ENCODE data around the gene SELENOP. TPM values are rescaled to one million over a fixed set of nuclear protein-coding genes. Genes with fewer than 3 reads are reported as not detected.

The SELENOP gene
- total and polyA plus RNA-seq, 2 of the 13 experiments (the other 11 are each of a cell fraction or from before 2014, with no cell fraction given), result 1,895 to 2,083 TPM

DNA sequence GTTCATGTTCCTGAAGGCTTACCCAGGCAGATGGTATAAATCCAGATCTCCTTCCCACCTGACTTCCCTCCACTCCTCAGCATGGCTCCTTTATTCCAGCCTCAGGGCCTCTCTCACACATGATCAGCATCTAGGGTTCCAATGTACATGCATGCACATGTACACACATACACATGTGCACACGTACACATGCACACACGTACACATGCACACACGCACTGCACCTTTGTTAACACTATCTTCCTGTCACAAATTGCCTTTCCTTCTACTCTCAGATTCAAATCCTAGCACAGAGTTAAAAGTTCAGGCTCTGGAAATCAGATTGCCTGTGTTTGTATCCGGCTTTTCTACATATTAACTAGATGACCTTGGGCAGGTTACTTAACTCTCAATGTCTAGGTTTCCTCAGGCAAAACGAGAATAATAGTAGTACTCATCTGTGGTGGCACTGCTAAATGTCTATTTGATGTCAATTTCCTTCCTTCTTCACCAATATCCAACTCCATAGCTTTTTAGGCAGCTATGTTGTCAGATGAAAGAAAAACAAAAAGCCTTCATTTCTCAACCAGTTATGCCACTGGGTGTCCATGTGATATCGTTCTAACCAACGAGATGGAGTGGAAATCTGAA is 12.8 kb upstream of the SELENOP start (continued):
- TF ChIP-seq, protein P1, sequence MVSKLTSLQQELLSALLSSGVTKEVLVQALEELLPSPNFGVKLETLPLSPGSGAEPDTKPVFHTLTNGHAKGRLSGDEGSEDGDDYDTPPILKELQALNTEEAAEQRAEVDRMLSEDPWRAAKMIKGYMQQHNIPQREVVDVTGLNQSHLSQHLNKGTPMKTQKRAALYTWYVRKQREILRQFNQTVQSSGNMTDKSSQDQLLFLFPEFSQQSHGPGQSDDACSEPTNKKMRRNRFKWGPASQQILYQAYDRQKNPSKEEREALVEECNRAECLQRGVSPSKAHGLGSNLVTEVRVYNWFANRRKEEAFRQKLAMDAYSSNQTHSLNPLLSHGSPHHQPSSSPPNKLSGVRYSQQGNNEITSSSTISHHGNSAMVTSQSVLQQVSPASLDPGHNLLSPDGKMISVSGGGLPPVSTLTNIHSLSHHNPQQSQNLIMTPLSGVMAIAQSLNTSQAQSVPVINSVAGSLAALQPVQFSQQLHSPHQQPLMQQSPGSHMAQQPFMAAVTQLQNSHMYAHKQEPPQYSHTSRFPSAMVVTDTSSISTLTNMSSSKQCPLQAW (CRISPR knock-in tag; IDR thresholded peaks at IDR 0.05), result no peak
- TF ChIP-seq BRCA1 (CRISPR knock-in tag; IDR thresholded peaks at IDR 0.05), result no peak
- no peak for TF ChIP-seq ZFP36 (IDR thresholded peaks at IDR 0.05; ENCODE audit: borderline replicate concordance, low read depth, low read length, partially characterized antibody)
- no peak for TF ChIP-seq ZNF83 (CRISPR knock-in tag; IDR thresholded peaks at IDR 0.05; ENCODE audit: borderline replicate concordance)
- peak; percentile 78 for TF ChIP-seq CREM (IDR thresholded peaks at IDR 0.05)
- no peak for TF ChIP-seq CREM (CRISPR knock-in tag; IDR thresholded peaks at IDR 0.05)
- no peak for TF ChIP-seq EEA1 (CRISPR knock-in tag; IDR thresholded peaks at IDR 0.05; ENCODE audit: borderline replicate concordance)
- TF ChIP-seq, protein P2, sequence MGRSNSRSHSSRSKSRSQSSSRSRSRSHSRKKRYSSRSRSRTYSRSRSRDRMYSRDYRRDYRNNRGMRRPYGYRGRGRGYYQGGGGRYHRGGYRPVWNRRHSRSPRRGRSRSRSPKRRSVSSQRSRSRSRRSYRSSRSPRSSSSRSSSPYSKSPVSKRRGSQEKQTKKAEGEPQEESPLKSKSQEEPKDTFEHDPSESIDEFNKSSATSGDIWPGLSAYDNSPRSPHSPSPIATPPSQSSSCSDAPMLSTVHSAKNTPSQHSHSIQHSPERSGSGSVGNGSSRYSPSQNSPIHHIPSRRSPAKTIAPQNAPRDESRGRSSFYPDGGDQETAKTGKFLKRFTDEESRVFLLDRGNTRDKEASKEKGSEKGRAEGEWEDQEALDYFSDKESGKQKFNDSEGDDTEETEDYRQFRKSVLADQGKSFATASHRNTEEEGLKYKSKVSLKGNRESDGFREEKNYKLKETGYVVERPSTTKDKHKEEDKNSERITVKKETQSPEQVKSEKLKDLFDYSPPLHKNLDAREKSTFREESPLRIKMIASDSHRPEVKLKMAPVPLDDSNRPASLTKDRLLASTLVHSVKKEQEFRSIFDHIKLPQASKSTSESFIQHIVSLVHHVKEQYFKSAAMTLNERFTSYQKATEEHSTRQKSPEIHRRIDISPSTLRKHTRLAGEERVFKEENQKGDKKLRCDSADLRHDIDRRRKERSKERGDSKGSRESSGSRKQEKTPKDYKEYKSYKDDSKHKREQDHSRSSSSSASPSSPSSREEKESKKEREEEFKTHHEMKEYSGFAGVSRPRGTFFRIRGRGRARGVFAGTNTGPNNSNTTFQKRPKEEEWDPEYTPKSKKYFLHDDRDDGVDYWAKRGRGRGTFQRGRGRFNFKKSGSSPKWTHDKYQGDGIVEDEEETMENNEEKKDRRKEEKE (IDR thresholded peaks at IDR 0.05), result no peak
- no peak for TF ChIP-seq ZNF768 (CRISPR knock-in tag; IDR thresholded peaks at IDR 0.05)
- TF ChIP-seq HHEX (CRISPR knock-in tag; IDR thresholded peaks at IDR 0.05), result no peak
- TF ChIP-seq SYNCRIP (IDR thresholded peaks at IDR 0.05; ENCODE audit: insufficient read depth, low read depth, low read length), result no peak
- TF ChIP-seq, protein P3, sequence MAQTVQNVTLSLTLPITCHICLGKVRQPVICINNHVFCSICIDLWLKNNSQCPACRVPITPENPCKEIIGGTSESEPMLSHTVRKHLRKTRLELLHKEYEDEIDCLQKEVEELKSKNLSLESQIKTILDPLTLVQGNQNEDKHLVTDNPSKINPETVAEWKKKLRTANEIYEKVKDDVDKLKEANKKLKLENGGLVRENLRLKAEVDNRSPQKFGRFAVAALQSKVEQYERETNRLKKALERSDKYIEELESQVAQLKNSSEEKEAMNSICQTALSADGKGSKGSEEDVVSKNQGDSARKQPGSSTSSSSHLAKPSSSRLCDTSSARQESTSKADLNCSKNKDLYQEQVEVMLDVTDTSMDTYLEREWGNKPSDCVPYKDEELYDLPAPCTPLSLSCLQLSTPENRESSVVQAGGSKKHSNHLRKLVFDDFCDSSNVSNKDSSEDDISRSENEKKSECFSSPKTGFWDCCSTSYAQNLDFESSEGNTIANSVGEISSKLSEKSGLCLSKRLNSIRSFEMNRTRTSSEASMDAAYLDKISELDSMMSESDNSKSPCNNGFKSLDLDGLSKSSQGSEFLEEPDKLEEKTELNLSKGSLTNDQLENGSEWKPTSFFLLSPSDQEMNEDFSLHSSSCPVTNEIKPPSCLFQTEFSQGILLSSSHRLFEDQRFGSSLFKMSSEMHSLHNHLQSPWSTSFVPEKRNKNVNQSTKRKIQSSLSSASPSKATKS (CRISPR knock-in tag; IDR thresholded peaks at IDR 0.05), result no peak
- TF ChIP-seq MED1 (CRISPR knock-in tag; IDR thresholded peaks at IDR 0.05), result peak; percentile 97
- no peak for TF ChIP-seq GTF2F1 (IDR thresholded peaks at IDR 0.05; ENCODE audit: low read length)
- peak; percentile 40 for TF ChIP-seq MIXL1 (CRISPR knock-in tag; IDR thresholded peaks at IDR 0.05)
- TF ChIP-seq YEATS4 (CRISPR knock-in tag; IDR thresholded peaks at IDR 0.05; ENCODE audit: borderline replicate concordance), result peak; percentile 66
- TF ChIP-seq ZNF747 (CRISPR knock-in tag; IDR thresholded peaks at IDR 0.05; ENCODE audit: borderline replicate concordance), result peak; percentile 75; the same call in 1 of the 2 replicates
- peak; percentile 94 for TF ChIP-seq ETV5 (CRISPR knock-in tag; IDR thresholded peaks at IDR 0.05; ENCODE audit: borderline replicate concordance)
- TF ChIP-seq, protein P4, sequence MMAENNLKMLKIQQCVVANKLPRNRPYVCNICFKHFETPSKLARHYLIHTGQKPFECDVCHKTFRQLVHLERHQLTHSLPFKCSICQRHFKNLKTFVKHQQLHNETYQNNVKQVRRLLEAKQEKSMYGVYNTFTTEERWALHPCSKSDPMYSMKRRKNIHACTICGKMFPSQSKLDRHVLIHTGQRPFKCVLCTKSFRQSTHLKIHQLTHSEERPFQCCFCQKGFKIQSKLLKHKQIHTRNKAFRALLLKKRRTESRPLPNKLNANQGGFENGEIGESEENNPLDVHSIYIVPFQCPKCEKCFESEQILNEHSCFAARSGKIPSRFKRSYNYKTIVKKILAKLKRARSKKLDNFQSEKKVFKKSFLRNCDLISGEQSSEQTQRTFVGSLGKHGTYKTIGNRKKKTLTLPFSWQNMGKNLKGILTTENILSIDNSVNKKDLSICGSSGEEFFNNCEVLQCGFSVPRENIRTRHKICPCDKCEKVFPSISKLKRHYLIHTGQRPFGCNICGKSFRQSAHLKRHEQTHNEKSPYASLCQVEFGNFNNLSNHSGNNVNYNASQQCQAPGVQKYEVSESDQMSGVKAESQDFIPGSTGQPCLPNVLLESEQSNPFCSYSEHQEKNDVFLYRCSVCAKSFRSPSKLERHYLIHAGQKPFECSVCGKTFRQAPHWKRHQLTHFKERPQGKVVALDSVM (CRISPR knock-in tag; IDR thresholded peaks at IDR 0.05), result no peak
- no peak; the same call in 1 of the 2 replicates for TF ChIP-seq ZBTB3 (CRISPR knock-in tag; IDR thresholded peaks at IDR 0.05; ENCODE audit: borderline replicate concordance, low read depth)
- no peak for TF ChIP-seq ZNF460 (CRISPR knock-in tag; IDR thresholded peaks at IDR 0.05; ENCODE audit: borderline replicate concordance)
- TF ChIP-seq, protein P5, sequence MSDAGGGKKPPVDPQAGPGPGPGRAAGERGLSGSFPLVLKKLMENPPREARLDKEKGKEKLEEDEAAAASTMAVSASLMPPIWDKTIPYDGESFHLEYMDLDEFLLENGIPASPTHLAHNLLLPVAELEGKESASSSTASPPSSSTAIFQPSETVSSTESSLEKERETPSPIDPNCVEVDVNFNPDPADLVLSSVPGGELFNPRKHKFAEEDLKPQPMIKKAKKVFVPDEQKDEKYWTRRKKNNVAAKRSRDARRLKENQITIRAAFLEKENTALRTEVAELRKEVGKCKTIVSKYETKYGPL (CRISPR knock-in tag; IDR thresholded peaks at IDR 0.05), result no peak
